Tibial nerve (tissue), 4 donors: ENCODE measurements around the gene MMD. TPM values are rescaled to one million over a fixed set of nuclear protein-coding genes. Genes with fewer than 3 reads are reported as not detected.
"Not testable (repeated sequence)": the region's sequence is repeated elsewhere in the genome, so short reads cannot be mapped to it uniquely, and the experiment has no call there.

ENCODE experiments used
- DNase-seq, 2 donors: peaks; one replicate each; pipeline ENCODE4 v3.0.0-alpha.2; 2019; ENCODE audit warnings: low spot score in 2 of 2
- H3K27ac ChIP-seq, 4 donors: fragments of 200-600 bp; sonication (generic) in 3 of 4; one replicate each; pipeline ENCODE4 v1.5.1; 2017 to 2019; ENCODE audit warnings: mild to moderate bottlenecking in 1 of 4
- H3K27me3 ChIP-seq, 2 donors: fragments of 200-600 bp; sonication (generic) in 1 of 2; one replicate each; pipeline versions ENCODE4 v1.5.1 to v1.6.0; 2017 to 2019
- H3K36me3 ChIP-seq, 3 donors: fragments of 200-600 bp; sonication (generic); one replicate each; pipeline ENCODE4 v1.5.1; 2018 to 2019
- H3K4me1 ChIP-seq, 4 donors: fragments of 200-600 bp; sonication (generic) in 3 of 4; one replicate each; pipeline ENCODE4 v1.5.1; 2017 to 2019
- H3K4me3 ChIP-seq, 4 donors: fragments of 200-600 bp; sonication (generic) in 3 of 4; one replicate each; pipeline ENCODE4 v1.5.1; 2017 to 2019; ENCODE audit warnings: mild to moderate bottlenecking in 1 of 4, moderate library complexity in 1 of 4
- H3K9me3 ChIP-seq, 4 donors: fragments of 200-600 bp; sonication (generic) in 3 of 4; one replicate each; pipeline ENCODE4 v1.5.1; 2017 to 2019
- EP300 ChIP-seq, 2 donors: sonication (generic); formaldehyde crosslinking; IDR thresholded peaks; one replicate each; pipeline ENCODE4 v1.6.1; 2017; ENCODE audit warnings: antibody characterized with exemption in 2 of 2, mild to moderate bottlenecking in 1 of 2
- POLR2A ChIP-seq, 2 donors: fragments of 450-650 bp; IDR thresholded peaks; one replicate each; pipeline ENCODE4 v1.6.1; 2017; ENCODE audit warnings: antibody characterized with exemption in 2 of 2, mild to moderate bottlenecking in 2 of 2, moderate library complexity in 2 of 2
- WGBS, 2 donors: methylation state at CpG; one replicate each; pipeline ENCODE4 v1.1.5; 2018; 5-methylcytosine and 5-hydroxymethylcytosine counted together
- total RNA-seq, 4 donors: library from RNA; depleted of rRNA; stranded (reverse); fragments of >200 nt; gene quantifications; one replicate each; pipeline ENCODE4 v1.1.0, GENCODE V29; 2016
- TF ChIP-seq, protein P1 (sequence below), 5 experiments: fragments of 200-600 bp in 3 of 5; fragments of 450-650 bp in 2 of 5; sonication (generic) in 3 of 5; IDR thresholded peaks; one replicate each; pipeline ENCODE4 v1.5.1; 2016 to 2019; ENCODE audit warnings: antibody characterized with exemption in 5 of 5, mild to moderate bottlenecking in 3 of 5, moderate library complexity in 2 of 5

Gene MMD
- total RNA-seq, 4 donors from 2014 or later: 16.1 to 60.9 (median 37.7) TPM

DNA sequence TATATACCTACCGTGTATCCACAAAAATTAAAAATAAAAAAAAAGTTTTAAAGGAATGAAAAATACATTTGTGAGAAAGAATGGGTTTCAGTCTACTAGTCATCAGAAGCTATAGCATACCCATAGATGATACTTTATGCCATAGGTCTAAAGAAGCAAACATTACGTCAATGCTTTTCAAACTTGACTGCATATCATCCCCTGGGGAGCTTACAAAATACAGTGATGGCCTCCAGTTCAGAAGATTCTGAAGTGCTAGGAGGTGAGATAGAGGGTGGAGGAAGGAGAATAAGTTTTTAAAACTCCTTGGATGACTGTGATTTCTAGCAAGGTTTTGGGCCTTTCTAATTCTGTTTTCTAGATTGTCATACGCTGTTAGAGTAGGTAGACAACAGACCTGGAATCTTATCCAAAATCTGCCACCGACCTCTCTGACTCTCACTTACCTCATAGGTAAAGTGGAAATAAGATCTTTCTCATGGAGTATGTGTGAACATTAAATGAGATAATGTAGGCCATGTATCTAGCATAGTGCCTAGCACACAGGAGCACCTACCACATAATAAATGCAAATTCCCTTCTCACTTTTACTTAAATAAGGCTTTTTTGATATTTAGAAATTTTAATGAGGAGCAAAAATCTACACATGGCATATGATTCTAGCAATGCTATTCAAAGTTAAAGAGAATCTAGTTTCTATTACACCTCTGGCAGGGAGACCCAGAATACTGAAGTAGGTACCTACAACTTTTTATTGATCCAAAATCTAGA, 12.4 kb downstream of the MMD start:
- no peak overlapping the region for H3K4me3 ChIP-seq
- no peak for DNase-seq
- no peaks in the 10 kb centered on the region for H3K4me1 ChIP-seq
- no peaks in the 10 kb centered on the region for H3K9me3 ChIP-seq
- H3K27ac ChIP-seq: no peak overlapping the region
- 92% methylated on average over 4 of the region's 4 CpGs for WGBS, 2 donors
- no peaks in the 10 kb centered on the region for H3K27me3 ChIP-seq
- TF ChIP-seq EP300 (IDR thresholded peaks at IDR 0.05) (no peak), POLR2A (IDR thresholded peaks at IDR 0.05) (no peak)
- TF ChIP-seq, protein P1, sequence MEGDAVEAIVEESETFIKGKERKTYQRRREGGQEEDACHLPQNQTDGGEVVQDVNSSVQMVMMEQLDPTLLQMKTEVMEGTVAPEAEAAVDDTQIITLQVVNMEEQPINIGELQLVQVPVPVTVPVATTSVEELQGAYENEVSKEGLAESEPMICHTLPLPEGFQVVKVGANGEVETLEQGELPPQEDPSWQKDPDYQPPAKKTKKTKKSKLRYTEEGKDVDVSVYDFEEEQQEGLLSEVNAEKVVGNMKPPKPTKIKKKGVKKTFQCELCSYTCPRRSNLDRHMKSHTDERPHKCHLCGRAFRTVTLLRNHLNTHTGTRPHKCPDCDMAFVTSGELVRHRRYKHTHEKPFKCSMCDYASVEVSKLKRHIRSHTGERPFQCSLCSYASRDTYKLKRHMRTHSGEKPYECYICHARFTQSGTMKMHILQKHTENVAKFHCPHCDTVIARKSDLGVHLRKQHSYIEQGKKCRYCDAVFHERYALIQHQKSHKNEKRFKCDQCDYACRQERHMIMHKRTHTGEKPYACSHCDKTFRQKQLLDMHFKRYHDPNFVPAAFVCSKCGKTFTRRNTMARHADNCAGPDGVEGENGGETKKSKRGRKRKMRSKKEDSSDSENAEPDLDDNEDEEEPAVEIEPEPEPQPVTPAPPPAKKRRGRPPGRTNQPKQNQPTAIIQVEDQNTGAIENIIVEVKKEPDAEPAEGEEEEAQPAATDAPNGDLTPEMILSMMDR (IDR thresholded peaks at IDR 0.05): no peak
- peaks cover 0 to 80% (median 3%) of the 10 kb centered on the region in 3 donors for H3K36me3 ChIP-seq

DNA sequence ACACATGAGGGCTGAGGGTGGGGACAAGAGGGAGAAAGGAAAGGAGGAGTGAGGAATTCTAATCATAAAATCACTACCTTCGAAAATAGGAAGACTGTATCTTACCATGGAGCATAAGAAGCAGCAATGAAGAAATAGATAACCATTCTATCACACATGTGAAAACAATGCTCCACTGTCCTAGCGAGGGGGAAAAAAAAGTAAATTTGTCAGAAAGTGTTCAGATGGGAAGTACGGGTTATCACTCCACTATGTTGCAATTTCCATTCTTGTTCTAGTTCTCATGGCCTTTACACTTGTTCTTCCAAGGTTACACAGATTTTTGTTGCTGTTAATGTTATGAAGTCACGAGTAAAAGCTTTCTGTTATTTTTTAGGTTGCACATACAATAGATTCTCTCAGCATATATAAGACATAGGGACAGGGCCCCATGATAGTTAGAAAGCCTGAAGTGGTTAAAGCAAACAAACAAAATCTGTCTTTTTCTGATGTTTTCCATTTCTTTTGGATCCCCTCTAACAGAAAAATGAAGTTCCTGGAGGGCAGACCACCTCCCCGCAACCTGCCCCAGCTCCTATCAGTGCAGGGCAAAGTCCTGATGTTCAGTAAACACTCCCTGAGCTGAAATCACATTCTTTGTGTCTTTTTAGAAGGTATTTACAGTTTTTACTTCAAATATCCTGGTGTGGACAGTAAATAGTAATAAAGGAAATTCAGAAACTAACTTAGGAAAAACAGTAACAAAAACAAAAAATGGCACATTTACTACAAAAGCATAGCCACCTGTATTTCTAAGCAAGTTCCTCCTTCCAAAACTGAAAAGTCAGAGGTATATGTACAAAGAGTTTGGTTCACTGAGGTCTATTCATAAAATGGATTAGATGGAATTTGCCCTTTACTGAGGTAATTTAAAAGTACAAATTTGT, 13.7 kb downstream of the MMD start:
- H3K36me3 ChIP-seq: peaks cover 0 to 93% (median 3%) of the 10 kb centered on the region in 3 donors
- H3K27ac ChIP-seq: no peak overlapping the region
- H3K27me3 ChIP-seq: no peaks in the 10 kb centered on the region
- 58% methylated on average over 5 of the region's 5 CpGs for WGBS, 2 donors
- no peak for DNase-seq
- H3K4me1 ChIP-seq: no peaks in the 10 kb centered on the region
- no peak for TF ChIP-seq POLR2A (IDR thresholded peaks at IDR 0.05)
- TF ChIP-seq EP300 (IDR thresholded peaks at IDR 0.05): no peak
- TF ChIP-seq, protein P1 (IDR thresholded peaks at IDR 0.05): no peak
- H3K9me3 ChIP-seq: no peaks in the 10 kb centered on the region
- H3K4me3 ChIP-seq: no peak overlapping the region

DNA sequence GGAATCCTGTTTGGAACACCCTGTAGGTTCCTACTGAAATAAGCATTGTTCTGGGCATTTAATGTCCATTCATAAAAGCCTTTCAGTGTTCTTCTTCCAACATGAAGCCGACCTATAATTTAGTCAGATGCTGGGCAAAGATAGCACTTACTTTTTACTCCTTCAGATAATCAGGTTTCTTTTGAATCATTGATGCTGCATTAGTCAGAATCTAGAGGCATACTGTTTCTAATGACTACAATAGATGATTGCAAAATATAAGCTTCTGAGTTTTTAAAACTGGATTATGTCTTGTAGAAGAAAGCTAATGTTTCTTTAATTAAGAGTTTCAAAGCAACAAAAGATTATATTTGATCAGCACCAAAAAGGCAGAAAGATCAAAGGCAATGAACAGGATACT, 16.0 kb downstream of the MMD start:
- no peaks in the 10 kb centered on the region for H3K4me1 ChIP-seq
- H3K4me3 ChIP-seq: no peak overlapping the region
- no peak for DNase-seq
- 59 to 65% methylated on average over 1 of the region's 1 CpG for WGBS, 2 donors
- H3K9me3 ChIP-seq: no peaks in the 10 kb centered on the region
- no peak overlapping the region for H3K27ac ChIP-seq
- TF ChIP-seq, protein P1 (IDR thresholded peaks at IDR 0.05): no peak
- no peak for TF ChIP-seq EP300 (IDR thresholded peaks at IDR 0.05)
- no peak for TF ChIP-seq POLR2A (IDR thresholded peaks at IDR 0.05)
- peaks cover 0 to 95% (median 3%) of the 10 kb centered on the region in 3 donors for H3K36me3 ChIP-seq
- no peaks in the 10 kb centered on the region for H3K27me3 ChIP-seq

DNA sequence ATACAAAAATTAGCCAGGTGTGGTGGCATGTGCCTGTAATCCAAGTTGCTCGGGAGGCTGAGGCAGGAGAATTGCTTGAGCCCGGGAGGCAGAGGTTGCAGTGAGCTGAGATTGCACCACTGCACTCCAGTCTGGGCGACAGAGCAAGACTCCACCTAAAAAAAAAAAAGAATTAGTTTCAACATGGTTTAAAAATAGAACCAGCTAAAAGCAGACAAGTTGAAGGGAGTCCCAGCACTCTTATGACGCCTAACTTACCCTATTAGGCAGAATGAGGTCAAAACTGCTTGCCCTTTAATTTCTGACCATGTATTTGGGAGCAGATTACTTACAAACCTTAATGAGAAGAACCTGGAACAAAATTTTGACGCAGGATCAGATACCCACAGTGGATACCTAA, 17.4 kb downstream of the MMD start:
- 80 to 92% methylated on average over 5 of the region's 5 CpGs for WGBS, 2 donors
- not testable (repeated sequence) for H3K4me3 ChIP-seq, H3K4me1 ChIP-seq, H3K9me3 ChIP-seq, H3K27me3 ChIP-seq, H3K27ac ChIP-seq, DNase-seq
- H3K36me3 ChIP-seq: peaks cover 0 to 93% (median 0%) of the 10 kb centered on the region in 3 donors

DNA sequence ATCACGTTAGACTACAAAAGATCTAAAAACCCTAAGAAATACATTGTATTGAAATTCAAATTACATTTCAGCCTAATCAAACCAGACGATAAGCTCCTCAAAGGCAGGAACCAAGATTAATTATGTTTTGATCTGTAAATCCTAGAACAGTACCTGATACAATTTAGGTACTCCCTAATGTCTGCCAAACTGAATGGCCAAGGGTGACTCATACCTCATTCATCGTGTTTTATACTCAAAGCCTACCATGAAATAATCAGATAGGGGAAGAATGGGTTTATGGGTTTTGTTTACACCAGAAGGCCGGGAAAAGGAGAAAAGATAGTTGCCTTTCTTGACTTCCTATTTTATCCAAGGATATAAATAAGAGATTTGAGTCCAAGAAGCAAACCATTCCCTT, 19.3 kb downstream of the MMD start:
- H3K27ac ChIP-seq: no peak overlapping the region
- no peaks in the 10 kb centered on the region for H3K27me3 ChIP-seq
- H3K36me3 ChIP-seq: peaks cover 0 to 87% (median 0%) of the 10 kb centered on the region in 3 donors
- no peaks in the 10 kb centered on the region for H3K9me3 ChIP-seq
- H3K4me3 ChIP-seq: no peak overlapping the region
- TF ChIP-seq, protein P1 (IDR thresholded peaks at IDR 0.05): no peak
- no peak for TF ChIP-seq POLR2A (IDR thresholded peaks at IDR 0.05)
- no peak for TF ChIP-seq EP300 (IDR thresholded peaks at IDR 0.05)
- DNase-seq: no peak
- WGBS, 2 donors: 93 to 94% methylated on average over 4 of the region's 4 CpGs
- H3K4me1 ChIP-seq: no peaks in the 10 kb centered on the region
